GM21786 (cell line): ENCODE results near the gene RBM4B.
"Not testable (repeated sequence)": the region's sequence is repeated elsewhere in the genome, so short reads cannot be mapped to it uniquely, and the experiment has no call there.

ENCODE experiments used
- ATAC-seq: cut with Tn5 transposase; IDR thresholded peaks from one replicate; pipeline ENCODE4 v1.9.1; 2021; ENCODE audit not compliant: unreplicated experiment

RBM4B gene, protein sequence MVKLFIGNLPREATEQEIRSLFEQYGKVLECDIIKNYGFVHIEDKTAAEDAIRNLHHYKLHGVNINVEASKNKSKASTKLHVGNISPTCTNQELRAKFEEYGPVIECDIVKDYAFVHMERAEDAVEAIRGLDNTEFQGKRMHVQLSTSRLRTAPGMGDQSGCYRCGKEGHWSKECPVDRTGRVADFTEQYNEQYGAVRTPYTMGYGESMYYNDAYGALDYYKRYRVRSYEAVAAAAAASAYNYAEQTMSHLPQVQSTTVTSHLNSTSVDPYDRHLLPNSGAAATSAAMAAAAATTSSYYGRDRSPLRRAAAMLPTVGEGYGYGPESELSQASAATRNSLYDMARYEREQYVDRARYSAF

DNA sequence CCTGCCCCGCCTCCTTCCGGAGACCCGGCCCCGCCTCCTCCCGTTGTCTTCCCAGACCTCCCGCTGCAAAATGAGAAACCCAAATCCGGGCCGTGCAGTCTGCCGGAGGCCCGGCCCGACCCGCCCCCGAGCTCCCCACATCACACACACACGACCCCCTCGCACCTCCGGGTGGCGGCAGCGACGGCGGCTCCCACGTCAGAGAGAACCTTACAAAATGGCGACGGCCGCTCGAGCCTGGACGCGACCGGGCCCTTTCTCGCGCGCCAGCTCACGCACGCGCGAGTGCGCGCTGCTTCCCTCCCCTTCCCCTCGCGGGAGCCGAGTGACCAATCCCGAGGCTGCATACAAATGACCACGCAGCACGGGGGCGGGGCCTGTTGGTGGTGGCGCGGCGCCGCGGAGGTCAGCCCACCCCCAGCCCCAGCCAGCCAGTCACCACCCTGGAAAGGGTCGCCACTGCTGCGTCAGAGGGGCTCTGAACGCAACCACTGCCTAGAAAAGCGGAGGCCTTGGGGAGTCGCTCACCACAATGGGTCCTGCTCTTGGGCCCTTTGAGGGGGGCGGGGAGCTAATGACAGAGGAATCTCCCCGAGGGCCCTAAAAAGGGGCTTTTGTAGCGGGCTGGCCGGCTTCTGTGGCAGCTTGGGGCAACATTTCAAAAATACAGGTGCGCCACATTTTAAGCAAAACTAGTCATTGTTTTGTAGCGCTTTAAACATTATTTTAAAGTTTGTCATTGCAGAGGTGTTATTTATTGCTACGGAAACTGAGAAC, at the start of gene RBM4B:
RBM4B (minus strand) TSS at position 289 of the 777 bp plus-strand sequence. CDS start 808 bp downstream, outside the sequence.
- ATAC-seq, result peak; percentile 84

DNA sequence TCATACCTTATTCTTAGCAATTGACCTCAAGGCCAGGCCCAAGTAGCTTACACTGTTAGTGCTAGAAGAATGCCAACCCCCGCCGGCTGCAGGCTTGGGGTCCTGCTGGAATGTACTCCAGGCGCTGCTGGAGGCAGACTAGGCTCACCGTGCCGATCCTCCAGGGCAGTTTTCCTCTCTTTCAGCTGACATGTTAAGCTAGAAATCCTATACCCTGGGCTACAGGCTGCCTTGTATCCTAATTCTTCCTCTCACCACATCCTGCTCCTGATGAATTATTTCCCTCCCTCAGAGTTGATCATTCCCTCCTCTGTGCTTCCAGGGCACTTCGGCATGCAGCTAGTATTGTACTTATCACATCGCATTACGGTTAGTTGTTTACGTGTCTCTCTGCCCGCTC, 48.0 kb upstream of the RBM4B start:
- ATAC-seq, result no peak

DNA sequence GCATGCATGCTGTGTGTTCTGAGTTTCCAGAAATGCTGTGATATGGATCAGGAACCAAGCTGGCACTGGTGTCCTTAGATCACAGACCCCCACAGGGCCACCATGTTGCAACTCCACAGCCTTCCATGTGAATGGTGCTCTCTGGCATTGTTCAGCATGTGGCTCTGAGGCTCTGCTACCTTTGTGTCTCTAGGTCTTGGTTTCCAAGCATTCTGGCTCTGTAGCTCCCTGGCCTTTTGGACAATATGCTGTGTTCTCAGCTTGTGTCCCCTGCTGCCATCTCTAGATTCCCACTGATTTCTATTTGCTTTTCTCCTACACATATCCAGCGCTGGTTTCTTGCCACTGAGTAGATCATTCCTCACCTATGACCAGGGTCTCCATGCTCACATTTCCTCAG, 47.4 kb upstream of the RBM4B start:
- no peak for ATAC-seq

DNA sequence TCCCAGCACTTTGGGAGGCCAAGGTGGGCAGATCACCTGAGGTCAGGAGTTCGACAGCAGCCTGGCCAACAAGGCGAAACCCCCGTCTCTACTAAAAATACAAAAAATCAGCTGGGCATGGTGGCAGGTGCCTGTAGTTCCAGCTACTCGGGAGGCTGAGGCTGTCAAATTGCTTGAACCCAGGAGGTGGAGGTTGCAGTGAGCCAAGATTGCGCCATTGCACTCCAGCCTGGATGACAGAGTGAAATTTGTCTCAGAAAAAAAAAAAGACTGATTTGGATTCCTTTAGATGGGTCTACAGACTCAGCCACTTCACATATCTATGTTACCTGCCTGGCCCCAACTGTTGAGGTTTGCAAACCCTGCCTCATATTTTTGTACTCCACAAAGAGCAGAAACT, 46.5 kb upstream of the RBM4B start:
- not testable (repeated sequence) for ATAC-seq

DNA sequence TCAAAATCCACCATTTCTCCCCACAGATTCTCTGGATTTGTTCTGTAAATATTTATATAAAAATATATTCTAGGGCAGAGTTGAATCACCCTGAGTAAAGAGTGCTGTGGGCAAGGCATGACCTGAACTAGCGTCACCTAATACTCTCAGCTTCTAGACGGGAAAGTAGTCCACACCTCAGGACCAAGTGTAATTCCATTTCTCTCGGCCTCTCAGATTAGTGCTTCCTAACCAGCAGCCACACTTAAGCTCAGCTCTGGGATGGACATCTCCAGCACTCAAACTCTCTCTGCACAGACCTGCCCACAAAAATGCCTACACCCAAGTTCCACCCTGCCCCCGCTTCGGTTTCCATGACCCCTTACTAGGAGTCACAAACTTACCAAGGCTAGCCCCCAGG, 46.0 kb upstream of the RBM4B start:
- ATAC-seq, result no peak

DNA sequence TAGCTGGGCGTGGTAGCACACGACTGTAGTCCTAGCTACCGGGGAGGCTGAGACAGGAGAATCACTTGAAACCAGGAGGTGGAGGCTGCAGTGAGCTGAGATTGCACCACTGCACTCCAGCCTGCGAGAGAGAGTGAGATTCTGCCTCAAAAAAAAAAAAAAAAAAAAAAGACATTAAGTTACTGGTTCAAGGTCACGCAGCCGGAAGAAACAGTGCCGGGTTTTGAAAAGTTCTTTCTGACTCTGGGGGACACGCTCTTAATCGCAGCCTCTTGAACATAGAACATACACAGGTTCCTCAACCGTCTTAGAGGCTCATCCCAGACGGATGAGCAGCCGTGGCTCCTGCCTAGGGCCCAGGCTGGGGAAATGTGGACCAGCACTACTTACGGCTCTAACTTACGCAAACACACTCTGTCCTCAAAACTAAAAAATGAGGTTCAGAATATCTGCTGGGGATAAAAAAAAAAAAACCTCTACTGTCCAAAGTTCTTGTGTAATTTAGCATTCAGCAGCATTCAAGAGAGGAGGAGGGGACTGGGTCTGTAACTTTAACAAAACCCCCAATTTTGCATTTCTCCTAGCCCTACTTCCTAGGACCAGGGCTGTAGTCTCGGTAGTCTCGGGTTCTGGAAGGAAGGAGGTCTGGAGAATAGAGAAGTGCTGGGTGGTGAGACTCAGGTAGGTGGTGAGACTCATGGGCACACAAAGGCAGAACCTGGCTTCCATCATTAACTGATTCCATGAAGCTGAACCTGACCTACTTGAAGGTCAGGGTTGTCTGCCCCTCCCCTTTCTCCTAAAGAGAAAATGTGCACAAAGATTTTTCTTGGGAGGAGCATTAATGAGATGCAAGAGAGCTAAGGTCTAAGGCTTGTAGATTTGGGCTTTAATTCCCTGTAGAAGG, 45.3 kb upstream of the RBM4B start:
- ATAC-seq, result no peak

DNA sequence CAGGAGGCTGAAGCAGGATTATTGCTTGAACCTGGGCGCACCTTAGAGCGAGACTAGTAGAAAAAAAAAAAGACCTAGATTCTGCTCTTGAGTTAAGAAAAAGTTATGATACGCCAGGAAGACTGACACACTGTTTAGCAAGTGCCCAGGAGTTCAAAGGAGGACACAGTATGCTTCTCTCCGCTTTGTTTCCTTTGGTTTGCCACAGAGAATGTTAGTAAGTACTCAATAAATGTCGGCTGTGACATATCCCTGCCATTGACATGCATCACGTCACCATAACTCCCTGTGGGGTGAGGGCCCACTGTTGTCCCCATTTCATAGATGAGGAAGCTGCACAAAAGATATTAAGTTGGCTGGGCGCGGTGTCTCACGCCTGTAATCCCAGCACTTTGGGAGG, 44.3 kb upstream of the RBM4B start:
- ATAC-seq, result no peak

DNA sequence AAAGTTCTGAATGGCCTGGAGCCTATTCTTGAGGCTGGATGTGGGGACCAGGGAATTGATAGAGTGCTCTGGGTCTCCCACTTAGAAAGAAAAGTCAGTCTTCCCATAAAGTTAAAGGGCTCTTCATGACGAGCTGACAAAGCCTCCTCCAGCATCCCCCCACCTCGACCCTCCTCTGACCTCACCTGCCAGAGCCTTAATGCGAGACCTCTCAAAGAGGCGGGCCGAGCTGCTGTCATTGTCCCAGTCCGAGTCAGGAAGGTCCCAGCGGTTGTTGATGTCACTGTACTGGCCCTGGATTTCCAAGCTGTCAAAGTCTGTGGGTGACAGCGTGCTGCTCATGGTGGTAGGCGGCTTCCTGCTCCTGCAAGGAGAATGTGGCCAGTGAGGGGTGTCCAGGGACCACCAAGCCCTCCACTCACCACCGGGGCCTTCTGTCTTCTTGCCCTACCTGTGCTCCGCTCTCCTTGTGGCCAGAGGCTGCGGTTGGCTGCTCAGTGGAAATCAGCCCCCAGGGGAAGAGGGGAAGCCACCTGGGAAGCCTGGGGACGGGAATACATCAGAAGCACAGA, 43.3 kb upstream of the RBM4B start:
- no peak for ATAC-seq

DNA sequence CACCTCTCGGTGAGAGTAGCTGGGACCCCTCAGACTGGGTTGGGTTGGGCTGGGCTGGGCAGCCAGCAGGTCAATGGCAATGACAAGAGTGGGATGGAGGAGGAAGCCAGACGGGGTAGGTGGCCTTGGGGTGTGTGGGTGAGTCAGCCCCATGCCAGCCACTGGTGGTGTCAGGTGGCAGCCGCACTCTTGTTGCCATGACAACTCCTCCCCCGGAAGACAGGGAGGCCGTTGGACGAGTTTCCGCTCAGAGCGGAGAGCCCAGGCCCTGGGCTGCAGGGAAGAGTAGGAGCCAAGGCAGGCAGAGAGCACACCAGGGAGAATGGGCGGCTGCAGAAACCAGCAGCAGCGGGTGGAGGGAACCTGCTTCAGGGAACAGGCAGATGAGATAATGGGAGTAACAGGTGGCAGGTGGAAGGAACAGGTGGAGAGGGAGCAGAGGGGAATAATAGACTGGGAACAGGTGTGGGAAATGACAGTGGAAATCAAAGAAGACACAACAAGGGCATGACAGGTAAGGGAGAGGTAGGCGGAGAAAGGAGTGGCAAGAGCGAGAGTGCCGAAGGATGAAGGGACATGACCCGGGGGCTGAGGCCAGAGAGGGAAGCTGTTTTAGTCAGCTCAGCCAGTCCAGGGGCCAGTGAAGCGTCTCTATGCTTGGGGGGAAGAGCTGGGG, 42.7 kb upstream of the RBM4B start:
- ATAC-seq, result no peak

DNA sequence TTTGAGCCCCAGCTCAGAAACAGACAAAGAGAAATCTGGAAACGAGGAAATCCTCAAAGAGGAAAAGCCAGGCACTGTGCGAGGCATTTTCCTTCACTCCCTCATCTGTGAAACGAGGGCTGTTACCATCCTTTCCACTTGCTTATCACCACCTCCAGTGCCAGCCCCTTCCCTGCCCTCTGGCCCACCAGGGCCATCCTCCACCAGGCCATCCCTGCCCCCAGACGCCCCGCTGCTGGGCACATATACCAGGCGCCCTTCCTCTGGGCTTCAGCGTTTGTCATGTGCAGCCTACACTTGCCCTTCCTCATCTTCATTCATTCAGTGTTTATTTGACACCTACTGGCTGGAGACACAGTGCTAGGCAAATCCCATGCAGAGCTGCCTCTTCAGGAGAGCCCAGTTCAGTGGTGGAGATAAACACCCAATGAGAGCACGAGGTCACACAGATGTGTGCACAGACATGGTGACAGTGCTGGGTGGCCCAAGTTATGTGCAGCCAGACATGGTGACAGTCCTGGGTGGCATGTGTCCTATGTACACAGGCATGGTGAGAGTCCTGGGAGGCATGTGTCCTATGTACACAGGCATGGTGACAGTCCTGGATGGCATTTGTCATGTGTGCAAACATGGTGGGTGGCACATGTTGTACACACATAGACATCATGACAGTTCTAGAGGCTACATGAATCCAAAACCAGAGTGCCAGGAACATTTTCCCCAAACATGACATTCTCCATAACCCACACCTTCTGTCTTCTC, 41.6 kb upstream of the RBM4B start:
- ATAC-seq, result no peak

DNA sequence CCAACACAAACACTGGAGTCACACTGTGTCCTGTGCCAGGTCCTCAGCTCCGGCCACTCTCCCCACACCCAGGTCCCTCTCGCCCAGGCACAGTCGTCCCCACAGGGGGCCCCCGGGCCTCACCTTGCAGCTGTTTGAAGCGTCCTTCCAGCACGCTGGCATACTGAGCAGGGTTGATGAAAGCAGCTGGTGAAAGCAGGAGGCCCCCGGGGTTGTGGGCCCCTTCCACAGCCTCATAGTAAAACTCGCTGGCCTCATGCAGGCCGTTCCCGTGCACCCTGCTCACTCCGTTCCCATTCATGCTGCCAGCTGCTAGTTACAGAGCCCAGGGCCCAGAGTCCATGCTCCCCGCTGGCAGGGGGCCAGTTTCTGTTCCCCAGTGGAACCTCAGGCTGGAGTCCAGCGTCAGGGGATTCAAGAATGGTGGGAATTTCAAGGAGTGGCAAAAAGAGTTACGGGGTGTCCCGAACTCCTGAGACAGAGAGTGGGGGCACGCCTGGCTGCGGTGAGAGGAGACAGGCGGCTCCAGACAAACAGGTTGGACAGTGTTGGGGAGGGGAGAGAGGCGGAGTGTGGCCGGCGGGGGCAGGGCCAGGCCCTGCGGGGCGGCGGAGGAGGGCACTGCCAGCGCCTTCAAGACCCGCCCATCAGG, 40.8 kb upstream of the RBM4B start:
- no peak for ATAC-seq

DNA sequence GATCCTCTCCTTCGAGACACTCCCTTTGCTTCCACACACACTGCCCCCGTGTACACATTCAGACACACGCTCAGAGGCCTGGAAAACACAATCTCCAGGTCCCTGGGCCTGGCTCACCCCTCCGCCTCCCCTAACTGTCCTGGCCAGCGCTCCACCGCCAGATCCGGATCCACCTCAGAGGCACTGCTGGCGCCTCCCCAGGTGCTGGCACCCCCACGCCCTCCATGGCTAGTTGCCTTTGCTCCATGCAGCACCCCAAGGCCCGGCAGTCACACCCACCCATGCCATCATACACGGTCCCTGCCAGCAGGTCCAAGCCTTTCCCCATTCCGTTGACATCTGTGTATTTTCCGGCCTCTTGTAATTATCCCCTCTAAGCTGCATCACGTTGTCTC, 40.2 kb upstream of the RBM4B start:
- ATAC-seq, result no peak

DNA sequence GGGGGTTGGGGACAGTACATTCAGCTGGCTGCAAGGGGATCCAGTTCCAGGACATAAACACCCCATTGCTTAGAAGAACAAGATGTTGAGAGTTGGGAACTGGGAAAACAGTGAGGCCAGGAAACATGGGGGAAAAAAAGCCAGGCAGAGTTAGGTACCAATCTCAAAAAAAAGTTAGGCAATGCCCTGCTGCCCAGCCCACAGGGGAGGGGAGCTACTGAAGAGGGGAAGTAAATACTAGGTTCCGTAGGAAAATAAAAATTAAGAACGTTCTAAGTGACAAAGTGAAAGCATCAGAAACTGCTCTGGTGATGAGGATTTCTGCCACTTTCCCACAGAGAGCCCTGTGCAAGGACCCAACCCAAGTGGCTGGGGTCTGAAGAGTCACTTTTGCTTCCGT, 39.3 kb upstream of the RBM4B start:
- no peak for ATAC-seq

DNA sequence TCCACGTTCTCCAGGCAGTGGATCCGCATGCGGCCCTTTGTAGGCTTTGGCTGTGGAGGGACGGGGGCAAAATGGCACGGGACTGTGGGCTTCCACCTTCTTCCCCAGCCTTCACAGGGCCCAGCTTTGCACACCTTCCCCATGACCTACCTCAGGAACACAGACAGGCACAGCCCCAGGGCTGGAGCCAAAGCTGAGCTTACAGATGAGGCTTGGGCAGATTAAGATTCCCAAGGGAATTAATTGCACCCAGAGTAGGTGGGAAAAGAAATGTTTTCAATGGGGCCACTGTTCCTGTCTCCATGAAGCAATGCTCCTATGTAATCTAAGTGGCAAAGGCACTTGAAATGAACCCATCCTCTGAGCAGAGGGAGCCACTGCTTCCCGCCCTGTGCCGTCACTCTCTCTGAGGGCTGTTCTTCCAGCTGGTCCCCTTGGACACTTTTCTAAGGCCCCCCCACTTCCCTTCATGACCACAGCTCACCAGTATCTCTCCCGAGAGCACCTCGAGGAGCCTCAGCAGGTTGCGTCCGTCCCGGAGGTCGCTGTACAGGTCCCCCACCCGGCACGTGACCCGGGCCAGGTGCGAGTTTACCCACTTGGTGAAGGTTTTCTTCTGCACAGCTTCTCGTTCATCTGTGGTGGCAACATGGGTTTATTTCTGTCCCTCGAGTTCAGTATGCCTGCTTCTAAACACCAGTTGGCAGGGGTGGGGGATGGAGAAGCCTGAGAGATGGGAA, 37.8 kb upstream of the RBM4B start:
- ATAC-seq, result no peak

DNA sequence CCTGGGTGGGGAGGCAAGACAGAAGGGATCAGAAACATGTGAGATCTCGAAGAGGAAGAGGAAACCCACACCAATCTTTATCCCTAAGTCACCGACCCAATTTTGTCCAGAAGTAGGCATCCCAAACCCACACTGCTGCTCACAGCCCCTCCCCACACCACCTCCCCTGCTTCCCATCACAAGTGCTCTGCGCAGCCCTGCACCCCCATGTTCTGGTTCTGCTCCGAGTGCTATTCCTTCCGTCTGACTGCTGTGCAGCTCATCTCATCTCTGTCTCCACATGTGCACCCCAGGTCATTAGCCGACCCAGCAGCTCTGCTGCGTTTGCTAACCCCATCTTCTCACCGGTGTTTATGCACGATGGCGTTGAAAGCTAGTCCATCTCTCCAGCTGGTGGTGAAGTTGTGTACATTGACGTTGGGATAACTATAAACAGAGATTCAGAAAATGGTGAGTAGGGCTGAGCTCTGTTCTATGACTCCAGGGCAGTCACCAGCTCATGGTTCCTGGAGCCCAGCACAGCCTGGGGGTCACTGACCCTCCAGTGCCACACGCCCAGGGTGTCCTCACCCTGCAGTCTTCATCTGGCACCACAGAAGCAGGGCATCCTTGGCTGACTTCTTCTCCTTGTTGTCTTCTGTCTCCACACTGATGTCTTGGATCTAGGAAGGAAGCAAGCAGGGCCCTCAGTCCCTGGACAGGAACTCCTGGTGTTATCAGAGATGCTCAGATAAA, 36.2 kb upstream of the RBM4B start:
- ATAC-seq, result no peak

DNA sequence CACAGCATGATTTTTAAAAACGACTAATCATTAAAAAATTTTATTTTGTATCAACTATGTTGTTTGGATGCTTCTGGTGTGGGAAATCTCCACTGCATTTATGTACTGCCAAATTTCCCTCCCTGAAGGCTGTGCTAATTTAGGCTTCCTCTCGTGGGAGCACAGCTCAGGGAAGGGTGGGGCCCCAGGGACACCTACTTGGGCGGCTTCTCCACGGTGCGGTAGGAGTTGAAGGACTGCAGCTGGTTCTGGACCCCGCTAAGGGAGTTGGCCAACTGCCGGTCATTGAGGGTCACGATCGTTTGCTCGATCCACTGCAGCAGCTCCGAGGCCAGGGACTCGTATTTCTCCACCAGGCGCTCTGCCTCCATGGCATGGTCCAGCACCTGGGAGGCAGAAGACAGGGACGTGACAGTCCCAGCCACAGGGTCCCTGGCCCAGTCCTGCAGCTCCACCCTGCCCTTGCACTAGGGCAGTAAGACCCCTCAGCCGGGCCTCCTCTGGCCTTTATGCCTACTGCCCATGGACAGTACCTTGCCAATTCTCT, 32.8 kb upstream of the RBM4B start:
- no peak for ATAC-seq

DNA sequence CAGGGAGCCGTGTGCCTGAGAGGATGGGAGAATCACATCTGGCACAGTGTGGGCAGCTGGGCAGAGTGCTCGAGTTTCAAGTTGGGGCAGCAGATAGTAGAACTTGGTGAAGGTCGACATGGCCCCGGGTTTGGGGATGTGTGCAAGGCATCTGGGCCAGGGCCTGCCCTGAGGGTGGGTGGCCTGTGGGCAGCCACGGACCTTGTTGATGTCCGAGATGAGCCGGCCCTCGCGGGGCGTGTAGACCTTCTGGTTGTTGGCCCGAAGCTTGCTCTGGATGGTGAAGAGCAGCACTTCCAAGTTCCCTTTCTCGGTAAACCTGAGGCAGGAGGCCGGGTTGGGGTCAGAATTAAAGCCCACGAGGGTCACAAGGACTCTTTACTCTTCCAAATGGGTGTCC, 31.0 kb upstream of the RBM4B start:
- ATAC-seq, result no peak

DNA sequence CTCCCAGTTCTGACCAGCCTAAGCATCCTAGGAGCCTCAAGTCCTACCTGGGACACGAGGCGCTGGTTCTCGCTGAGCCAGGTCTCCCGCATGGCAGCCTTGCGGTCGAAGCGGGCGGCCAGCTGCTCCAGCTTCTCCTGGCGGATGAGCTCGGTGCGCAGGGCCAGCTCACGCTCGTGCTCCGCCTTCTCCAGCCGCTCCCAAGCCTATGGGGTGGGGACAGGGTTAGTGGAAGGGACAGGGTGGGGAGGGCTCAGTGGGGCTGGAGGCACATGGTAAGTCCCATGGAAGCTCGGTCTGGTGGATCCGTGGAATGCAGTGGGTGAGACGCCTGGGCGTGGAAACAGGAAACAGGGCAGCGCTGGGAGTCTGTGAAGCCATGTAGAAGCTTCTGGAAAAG, 30.4 kb upstream of the RBM4B start:
- no peak for ATAC-seq
